ENCODE results near the gene VPREB3.
"Not testable (repeated sequence)": the region's sequence is repeated elsewhere in the genome, so short reads cannot be mapped to it uniquely, and the experiment has no call there.

VPREB3 gene

DNA sequence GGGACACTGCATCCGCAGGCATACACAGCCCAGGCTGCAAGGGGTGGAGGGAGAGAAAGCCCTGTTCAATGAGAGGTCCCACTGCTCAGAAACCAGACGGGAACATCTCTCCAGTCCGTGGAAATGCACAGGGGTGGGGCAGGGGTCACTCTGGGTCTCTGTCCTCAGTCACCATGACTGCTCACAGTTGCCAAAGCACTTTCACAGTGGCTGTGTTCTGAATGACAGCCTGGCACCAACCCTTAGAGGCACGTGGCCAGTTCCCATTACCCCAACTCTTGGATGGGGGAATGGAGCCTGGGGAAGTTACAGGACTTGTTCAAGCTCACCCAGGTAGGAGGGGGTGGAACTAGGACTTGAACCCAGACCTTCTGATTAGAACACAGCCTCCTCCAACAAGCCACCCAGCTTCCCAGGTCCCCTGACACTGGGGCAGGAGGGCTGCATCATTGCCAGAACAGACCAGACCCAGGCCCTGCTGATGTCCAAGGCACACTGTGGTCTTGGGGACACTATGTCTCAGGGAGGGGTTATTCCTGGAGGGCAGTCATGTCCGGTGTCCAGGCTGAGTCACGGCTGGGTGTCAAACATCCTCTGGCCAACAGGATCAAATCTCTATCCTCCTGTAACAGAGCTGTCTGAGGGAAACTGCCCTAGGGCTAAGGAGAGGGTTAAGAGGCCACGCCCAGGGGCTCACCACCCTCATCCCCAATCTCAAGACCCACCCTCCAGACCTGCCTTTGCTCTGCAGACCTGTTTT lies 11.5 kb downstream of the VPREB3 start:
- no peak for DNase-seq (ENCODE audit: low spot score)

DNA sequence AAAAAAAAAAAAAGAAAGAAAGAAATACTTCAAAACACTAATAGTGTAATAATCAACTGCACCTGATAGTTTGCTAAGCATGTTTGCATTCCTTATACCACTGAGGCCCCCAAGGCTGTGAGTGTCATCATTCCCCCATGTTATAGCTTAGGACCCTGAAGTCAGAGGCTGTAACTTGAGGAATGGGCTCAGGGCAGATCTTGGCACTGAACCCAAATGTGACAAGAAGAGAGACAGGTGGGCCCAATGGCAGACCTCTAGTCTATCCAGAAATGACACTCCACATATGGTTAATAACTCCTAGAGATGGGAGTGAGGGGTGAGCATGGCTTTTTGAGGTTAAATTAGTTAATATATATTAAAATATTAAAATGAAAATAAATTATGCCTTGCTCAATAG lies 16.5 kb downstream of the VPREB3 start:
- DNase-seq (ENCODE audit: low spot score) = no peak

DNA sequence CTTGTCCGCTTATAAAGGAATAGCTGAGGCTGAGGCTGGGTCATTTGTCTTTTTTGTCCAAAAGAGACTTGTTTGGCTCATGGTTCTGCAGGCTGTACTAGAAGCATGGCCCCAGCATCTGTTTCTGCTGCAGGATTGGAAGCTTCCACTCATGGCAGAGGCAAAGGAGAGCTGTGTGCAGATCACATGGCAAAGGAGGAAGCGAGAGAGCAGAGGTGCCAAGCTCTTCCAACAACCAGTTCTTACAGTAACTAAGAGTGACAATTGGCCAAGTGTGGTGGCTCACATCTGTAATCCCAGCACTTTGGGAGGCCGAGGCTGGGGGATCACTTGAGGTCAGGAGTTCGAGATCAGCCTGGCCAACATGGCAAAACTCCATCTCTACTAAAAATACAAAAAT lies 26.1 kb downstream of the VPREB3 start:
- not testable (repeated sequence) for DNase-seq (ENCODE audit: low spot score)

DNA sequence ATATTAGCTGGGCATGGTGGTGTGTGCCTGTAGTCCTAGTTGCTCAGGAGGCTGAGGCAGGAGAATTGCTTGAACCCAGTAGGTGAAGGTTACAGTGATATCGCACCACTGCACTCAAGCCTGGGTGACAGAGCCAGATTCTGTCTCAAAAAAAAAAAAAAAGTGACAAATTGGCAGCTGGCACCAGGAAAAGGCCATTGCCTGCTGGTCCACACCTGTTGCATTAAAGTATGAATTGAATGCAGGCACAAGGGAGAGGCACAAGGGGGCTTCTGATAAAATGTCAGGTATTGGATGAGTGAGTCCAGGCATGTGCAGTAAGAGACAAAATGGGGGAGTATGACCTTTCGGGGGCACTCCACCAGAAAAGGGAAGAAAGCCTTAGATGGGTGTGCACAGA lies 31.5 kb downstream of the VPREB3 start:
- no peak for DNase-seq (ENCODE audit: low spot score)

DNA sequence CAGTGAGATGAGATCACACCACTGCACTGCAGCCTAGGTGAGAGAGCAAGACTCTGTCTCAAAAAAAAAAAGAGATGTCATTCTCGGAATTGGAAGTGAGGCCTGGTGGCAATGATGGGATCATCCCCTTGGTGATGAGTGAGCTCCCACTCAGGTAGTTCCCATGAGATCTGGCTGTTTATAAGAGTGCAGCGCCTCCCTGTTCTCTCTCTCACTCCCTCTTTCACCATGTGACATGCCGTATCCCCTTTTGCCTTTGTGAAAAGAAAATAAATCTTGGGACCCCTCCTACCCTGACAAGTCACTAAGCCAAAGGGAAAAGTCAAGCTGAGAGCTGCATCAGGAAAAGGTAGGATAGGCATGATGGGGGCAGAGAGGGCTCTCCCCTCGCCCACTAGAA lies 32.1 kb downstream of the VPREB3 start:
- DNase-seq (ENCODE audit: low spot score) = no peak

DNA sequence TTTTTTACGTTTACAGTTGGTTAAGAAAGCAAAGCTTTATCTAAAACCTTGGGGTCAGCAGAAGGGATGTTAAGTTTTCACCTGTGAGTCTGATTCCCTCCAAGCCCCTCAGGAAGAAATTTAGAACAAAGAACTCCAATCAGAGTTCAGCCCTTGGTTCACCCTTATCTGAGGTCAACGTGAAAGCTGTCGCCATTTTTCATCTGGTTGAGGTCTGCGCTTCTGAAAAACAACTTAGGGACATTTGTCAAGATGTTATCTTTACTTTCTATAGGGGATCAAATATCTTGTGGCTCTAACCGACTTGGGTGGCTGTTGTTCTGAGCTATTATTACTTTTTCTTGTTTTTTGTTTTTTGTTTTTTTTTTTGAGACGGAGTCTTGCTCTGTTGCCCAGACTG lies 33.4 kb downstream of the VPREB3 start:
- DNase-seq (ENCODE audit: low spot score) = peak; percentile 54

DNA sequence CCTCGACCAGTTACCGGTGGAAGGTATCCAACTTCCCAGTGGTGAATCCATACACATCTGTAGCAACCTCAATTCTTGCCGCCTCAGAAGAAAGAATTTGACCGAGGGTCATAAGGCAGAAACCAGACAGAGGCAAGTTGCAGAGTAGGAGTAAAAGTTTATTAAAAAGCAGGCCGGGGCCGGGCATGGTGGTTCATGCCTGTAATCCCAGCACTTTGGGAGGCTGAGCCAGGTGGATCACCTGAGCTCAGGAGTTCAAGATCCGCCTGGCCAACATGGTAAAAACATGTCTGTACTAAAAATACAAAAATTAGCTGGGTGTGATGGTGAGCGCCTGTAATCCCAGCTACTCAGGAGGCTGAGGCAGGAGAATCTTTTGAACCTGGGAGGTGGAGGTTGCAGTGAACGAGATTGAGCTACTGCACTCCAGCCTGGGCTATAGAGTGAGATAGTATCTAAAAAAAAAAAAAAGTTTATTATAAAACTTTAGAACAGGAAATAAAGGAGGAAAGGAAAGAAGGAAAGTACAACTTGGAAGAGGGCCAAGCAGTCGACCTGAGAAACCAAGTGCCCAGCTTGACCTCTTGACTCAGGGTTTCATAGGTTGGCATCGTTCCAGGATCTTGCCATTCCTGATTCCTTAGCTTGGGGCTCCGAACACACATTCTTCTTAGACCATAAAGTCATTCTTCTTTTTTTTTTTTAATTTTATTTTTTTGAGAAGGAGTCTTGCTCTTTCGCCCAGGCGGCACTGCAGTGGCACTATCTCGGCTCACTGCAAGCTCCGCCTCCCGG lies 35.7 kb downstream of the VPREB3 start:
- DNase-seq (ENCODE audit: low spot score) = no peak

DNA sequence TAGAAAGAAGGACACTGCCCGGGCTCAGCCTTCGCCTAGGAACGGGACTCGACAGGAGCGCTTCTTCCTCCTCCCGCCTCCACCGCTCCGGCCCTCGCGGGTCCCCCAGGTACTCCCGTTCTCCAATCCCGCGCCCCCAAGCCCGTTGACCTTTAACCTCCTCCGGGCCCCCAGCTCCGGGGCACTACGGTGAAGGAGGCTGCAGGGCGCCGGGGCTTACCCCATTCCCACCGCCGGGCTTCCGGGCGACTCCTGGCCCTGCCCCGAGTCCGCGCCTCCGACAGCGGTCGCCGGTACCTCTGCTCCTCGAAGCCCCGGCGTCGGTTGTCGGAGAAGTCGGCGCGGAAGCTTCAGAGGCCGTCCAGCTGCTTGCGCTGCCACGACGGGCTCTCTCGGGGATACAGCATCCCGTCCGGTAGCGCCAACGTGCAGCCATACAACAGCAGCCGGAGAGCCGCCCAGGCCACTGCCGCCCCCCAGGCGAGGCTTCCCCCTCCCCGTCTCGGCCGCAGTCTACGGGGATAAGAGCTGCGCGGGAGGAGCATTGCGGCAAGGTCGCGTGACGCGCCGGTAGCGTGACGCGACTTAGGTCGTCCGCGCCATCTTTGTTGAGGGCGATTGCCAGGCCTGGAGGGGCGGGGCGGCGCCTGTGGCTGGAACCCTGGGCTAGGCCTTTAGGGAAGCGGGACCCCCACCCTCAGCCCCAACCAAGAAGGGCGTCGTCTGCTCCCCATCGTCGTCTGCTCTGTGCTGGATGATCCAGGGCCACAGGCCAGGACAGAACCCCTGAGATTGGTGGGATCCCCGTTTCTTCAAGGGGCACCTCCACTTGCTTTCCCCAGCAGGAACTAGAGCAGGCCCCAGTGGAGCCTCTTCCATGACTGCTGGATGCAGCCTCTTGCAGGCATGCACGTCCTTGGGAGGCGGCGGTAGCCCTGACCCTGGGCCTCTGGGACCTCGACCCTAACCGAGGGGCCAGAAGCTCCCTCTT lies 37.1 kb downstream of the VPREB3 start:
- DNase-seq (ENCODE audit: low spot score) = peak; percentile 89

DNA sequence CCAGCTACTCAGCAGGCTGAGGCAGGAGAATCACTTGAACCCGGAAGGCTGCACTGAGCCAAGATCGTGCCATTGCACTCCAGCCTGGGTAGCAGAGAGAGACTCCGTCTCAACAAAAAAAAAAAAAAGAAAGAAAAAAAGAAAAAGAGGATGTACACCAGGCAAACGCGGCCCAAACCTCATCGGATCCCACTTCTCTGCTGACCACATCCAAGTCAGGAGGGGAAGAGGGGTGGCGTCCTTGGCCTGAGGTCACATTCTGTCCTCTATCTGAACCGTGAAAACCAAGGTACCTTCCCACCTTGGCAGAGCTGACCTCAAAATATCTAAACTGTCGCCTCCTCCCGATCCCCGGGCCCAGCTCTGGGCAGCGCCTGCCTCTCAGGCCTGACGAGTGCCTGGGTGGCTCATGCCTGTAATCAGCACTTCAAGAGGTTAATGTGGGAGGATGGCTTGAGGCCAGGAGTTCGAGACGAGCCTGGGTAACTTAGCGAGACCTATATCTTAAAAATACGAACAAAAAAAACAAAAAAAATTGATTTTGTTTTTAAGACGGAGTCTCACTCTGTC lies 38.3 kb downstream of the VPREB3 start:
- no peak for DNase-seq (ENCODE audit: low spot score)

DNA sequence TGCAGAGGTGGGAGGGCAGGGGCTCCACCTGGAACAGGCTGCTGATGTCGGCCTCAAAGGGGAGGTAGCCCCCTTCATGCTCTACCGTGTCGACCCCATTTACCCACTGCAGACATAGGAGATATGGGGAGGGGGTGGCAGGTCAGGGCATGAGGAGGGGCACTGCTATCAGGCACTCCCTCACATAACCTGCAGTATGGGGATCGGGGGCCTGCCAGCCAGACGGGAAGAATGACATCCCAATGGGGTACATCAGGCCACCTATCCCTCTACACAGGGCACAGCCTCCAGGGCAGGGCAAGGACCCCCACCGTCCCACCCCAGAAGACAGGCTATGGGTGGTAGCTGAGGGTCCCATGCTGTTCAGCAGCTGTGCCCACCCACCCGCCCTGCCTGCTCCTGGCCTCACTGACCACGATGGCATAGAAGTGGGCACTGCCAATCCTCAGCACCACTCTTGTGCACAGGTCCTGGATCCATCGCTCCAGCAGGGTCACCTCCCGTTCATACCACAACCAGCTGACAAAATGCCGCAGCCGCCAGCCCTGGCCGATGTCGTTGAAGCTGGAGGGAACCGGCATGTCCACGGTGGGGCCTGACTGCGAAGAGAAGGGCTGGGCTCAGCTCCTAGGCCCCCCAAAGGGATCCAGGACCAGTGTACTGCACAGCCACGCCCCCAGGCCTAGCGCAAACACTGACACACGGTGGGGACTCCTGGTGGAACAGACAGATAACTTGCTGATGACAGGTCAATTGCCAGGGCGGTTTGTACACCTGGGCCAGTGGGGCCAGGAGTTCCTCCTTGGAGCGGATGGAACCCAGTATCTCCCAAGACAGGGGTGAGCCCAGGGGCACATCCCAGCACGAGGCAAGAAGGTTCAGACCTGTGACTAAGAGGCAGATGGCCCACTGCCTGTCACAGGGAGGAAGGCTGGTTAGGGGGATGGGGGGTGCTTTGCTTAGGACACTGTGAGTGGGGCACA lies 39.3 kb downstream of the VPREB3 start:
- no peak for DNase-seq (ENCODE audit: low spot score)

DNA sequence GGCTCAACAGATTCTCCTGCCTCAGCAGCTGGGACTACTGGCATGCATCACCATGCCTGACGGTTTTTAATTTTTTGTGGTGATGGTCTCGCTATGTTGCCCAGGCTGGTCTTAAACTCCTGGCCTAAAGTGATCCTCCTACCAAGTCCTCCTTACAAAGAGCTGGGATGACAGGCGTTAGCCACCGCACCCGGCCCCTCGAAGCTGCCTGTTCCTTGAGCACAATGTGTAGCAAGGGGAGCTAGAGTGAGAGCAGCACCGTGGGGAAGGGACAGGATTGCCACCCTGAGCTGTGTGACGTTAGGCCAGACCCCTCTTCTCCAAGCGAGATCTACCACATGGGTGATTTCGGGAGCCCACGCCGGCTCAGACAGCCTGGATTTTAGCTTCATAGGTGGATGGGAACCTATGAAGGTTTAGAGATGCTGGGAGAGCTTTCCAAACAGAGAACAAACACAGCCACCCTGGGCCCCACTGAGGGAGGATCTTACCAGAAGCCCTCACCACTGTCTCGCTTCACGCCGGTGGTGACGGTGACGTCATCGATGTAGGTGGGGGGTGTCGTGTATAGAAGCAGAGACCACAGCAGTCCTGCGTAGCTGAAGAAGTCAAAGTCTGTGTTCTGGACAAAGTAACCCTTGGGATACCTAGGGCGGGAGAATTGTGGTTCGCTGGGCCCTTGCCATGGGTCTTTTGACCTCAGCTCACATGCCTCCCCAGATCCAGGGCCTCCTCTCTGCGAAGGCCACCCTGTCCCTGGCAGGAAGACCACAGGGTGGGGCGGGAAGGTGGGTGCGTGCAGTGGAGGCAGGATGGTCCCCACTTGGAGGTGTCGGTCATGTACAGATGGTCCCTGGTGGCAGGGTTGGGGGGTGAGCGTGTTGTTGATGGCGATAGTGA lies 40.3 kb downstream of the VPREB3 start:
- DNase-seq (ENCODE audit: low spot score) = no peak

DNA sequence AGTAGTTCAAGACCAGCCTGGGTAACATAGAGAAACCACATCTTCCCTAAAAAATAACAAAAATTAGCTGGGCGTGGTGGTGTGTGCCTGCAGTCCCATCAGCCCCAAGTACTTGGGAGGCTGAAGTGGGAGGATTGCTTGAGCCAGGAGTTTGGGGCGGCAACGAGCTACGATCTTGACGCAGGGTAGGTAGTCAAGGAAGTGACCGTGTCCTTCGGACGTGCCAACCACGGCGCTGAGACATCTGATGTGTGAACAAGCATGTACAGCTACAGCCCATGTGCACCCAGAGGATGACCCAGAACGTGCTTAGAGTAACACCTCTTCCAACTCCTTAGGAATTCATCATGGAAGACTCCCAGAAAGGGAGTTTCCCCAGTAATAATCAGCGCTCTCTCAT lies 42.0 kb downstream of the VPREB3 start:
- DNase-seq (ENCODE audit: low spot score) = no peak

DNA sequence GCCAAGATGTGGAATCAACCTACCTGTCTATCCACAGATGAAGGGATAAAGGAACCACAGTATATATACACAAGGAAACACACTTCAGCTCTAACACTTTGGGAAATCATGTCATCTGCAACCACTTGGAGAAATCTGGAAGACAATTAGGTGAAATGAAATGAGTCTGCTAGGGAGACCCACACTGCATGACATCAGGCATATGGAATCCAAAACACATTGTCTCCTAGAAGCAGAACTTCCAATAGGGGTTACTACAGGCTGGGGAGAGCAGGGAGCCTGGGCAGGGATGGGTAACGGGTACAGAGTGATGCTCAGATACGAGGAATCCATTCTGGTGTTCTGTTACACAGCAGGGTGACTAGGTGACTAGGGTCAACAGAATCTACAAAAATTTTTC lies 45.1 kb downstream of the VPREB3 start:
- no peak for DNase-seq (ENCODE audit: low spot score)

DNA sequence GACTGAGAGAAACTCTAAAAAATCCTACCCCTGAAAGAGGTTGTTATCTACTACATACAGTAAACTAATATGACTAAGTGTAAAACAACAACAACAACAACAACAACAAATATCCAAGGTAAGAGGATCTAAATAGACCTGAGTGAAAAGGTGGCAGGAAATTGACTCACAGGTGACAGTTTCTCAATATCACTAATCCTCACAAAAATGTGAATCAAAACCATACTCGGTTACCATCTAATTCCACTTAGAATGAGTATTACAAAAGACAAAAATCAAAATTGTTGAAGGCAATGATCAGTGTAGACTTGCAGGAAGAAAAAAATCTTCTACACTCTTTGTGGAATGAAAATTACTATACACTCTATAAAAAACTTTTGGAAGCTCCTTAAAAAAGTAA lies 46.0 kb downstream of the VPREB3 start:
- DNase-seq (ENCODE audit: low spot score) = no peak

DNA sequence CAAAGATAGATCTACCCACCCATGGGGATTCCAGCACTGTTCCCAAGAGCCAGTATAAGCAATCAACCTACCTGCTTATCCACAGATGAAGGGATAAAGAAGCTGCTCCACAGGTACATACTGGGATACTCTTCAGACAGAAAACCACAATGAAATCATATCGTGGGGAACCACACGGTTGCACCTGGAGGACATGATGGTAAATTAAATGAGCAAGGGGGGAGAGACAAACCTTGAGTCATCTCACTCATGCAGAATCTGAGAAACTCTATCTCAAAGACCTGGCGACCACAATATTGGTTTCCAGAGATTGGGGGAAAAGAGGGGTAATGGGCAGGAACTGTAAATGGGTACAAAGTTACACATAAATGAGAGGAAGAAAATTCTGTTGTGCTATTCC lies 48.9 kb downstream of the VPREB3 start:
- DNase-seq (ENCODE audit: low spot score) = no peak

DNA sequence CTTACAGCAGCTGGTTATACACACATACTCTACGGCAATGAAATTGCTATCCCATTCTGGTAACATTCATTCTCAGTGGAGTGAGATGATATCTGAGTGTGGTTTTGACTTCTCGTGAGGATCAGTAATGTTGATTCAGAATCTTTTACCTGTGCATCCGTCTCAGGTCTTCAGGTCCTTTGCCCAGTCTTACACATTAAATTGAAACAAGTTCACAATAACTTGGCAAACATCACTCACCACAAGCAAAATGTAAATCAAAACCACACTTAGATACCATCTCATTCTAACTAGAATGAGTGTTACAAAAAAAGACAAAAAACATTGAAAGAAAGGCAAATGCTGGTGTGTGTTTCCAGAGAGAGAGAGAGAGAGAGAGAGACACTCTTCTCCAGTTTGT lies 49.4 kb downstream of the VPREB3 start:
- no peak for DNase-seq (ENCODE audit: low spot score)

DNA sequence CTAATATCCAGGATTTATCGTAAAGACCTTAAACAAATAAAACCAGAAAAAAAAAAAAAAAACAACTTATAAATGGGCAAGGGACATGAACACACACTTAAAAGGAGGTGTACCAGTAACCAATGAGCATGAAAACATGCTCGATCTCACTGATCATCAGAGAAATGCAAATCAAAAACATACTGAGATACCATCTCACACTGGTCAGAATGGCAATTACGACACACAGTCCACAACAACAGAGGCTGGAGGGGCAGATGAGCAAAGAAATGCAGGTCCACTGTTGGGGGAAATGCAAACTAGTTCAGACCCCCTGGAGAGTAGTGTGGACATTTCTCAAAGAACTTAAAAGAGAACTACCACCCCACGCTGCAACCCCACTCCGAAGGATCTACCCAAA lies 50.2 kb downstream of the VPREB3 start:
- no peak for DNase-seq (ENCODE audit: low spot score)

Data from SK-N-DZ (cell line).